Coronary artery (tissue), 2 donors: Measurements from ENCODE around the gene DPP9.

Source experiments
- DNase-seq: peaks from one replicate; pipeline ENCODE4 v3.0.0-alpha.2; 2017; ENCODE audit warnings: low spot score
- H3K27ac ChIP-seq, 2 donors: fragments of 200-600 bp; sonication (generic); one replicate each; pipeline ENCODE4 v1.5.1; 2016 to 2019
- H3K4me3 ChIP-seq: fragments of 200-600 bp; sonication (generic); 2 replicates; pipeline ENCODE4 v1.5.1; 2016; ENCODE audit warnings: mild to moderate bottlenecking, moderate library complexity
- CTCF ChIP-seq: fragments of 200-600 bp; sonication (generic); IDR thresholded peaks from one replicate; pipeline ENCODE4 v1.5.1; 2019; ENCODE audit warnings: antibody characterized with exemption

The DPP9 gene

DNA sequence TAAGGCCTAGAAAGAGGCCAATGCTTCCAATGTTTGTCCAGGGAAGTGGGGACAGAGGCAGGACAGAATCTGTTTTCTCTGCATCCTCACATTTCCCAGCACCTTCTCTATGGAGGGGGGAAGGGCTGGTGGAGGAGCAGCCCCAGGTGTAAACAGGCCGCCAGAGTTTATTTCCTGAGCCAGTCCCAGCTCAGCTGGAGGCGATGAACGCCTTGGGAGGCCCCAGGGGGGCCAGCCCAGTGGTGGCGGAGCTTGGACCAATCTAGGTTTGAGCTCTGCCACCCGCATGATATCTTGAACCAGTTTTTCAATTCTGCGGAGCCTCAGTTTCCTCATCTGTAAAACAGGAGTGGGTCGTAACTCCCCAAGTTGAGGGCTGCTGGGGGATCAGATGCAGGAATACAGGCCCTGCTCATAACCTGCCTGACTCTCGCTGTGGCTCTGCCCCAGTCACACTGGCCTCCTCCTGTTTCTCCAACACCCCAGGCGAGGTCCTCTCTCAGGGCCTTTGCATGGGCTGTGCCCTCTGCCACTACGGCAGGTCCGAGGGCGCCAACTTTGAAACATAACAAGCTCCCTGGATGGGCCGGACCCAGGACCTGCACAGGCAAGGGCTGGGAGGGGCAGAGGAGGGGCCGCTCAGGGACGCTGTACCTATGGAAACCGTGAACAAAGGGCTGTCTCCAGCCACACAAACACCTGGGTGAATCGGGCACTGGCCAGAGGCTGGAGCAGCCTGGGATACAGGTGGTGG lies 83.2 kb downstream of the DPP9 start:
- no peak overlapping the region for H3K27ac ChIP-seq
- no peak for DNase-seq
- peak overlapping the region; percentile 82 for H3K4me3 ChIP-seq
- no peak for TF ChIP-seq CTCF

DNA sequence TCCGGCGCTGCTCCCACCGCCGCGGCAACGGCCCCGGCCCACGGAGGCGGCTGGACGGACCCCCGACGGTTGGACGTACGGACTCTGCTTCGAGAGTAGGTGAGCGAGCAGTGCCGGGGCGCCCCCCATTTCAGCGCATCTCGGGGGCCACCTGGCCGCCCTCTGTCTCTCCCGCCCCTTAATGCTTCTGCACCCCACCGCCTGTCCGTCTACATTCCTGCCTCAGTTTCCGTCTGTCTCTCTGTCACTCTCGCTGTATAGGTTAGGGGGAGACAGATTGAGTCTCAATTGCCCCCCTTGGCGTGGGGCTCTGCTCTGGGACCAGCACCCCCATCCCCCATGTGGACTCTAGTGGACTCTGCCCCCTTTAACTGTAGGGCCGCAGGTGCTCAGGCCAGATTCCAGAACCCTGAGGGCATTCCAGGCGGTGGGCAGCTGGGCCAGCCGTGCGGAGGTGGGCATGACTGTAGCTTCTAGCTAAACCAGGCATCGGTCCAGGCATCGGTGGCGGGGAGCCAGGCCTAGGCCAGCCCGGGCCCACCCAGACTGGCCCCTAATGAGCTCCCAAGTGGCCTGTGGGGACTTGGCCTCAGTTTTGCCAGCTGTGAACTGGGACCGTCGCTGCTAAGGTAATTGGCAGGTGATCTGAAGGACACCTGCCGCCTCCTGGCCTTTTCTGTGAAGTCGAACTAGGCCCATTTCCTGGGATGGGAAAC lies 84.0 kb downstream of the DPP9 start:
- DNase-seq: no peak
- H3K27ac ChIP-seq: peak overlapping the region in 1 of 2 donors; percentile 63
- peak overlapping the region; percentile 82 for H3K4me3 ChIP-seq
- no peak for TF ChIP-seq CTCF

GRCh38 chr19:4638828-4639530 lies 84.7 kb downstream of the DPP9 start, which contains the start of gene TNFAIP8L1:
TSS of gene TNFAIP8L1 (plus strand) at chr19:4639516. CDS start at chr19:4651870, 12,354 bp downstream.
- peak; percentile 95 for DNase-seq
- Histone ChIP-seq H3K4me3 (peak within 1 kb of the TSS; percentile 82), H3K27ac (peak within 1 kb of the TSS in 1 of 2 donors; percentile 63)
- no peak for TF ChIP-seq CTCF

- no peak for DNase-seq
- no peak for TF ChIP-seq CTCF
- Histone ChIP-seq H3K27ac (no peak overlapping the region), H3K4me3 (no peak overlapping the region)
Measured at GRCh38 chr19:4638317-4638716, 85.3 kb downstream of the DPP9 start.

GRCh38 chr19:4636761-4637160 lies 86.9 kb downstream of the DPP9 start:
- Histone ChIP-seq H3K4me3 (peak overlapping the region; percentile 71), H3K27ac (no peak overlapping the region)
- no peak for DNase-seq
- no peak for TF ChIP-seq CTCF

DNA sequence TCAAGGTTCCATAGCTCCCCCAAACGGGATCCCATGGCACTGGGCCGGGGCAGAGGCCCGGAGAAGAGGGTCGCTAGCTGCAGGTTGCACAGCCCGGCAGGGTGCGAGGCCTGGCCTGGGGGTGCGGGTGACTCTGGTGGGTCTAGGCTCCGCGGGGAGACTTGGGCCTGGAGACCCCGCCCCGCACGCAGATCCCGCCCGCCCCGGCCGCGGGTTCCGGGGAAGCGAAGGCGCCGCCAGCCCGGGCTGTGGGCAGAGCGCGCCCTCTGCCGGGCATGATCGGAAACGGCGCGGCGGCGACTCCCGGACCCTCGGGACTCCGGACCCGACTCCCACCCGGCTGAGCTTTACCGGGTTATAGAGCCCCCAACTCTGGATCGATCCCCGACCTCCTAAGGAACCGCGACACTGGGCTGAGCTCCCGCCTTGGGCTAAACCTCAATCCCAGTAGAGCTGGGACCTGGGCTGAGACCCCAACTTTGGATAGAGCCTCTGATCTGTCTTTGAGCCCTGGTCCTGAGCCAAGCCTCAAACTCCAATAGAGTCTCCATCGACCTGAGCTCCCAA lies 87.4 kb downstream of the DPP9 start:
- Histone ChIP-seq H3K27ac (no peak overlapping the region), H3K4me3 (peak overlapping the region; percentile 71)
- DNase-seq: no peak
- peak; percentile 96 for TF ChIP-seq CTCF
